MCF 10A (cell line): ENCODE results near the gene CAPN9. TPM values are rescaled to one million over a fixed set of nuclear protein-coding genes. Genes with fewer than 3 reads are reported as not detected.

Source experiments
- BruUV-seq: library from RNA; stranded (reverse); fragments of 400-500 nt; replicated peaks from 2 replicates; lab custom pipeline; 2021; lab: Mats Ljungman, UMichigan
- CTCF ChIA-PET: fragments of 300-600 bp; sonication (Branson Sonifier 250); formaldehyde crosslinking; extraction: SDS; loops from one replicate; lab custom pipeline; 2021; ENCODE audit warnings: antibody characterized with exemption, inconsistent platforms; lab: Yijun Ruan, JAX
- POLR2A ChIA-PET: fragments of 300-600, 350-650 bp; sonication (Branson Sonifier 250); formaldehyde crosslinking; extraction: SDS; loops from one replicate; lab custom pipeline; 2020; ENCODE audit warnings: antibody characterized with exemption, inconsistent platforms; lab: Yijun Ruan, JAX
- DNase-seq: peaks from one replicate; pipeline ENCODE4 v3.0.0-alpha.2; 2018; ENCODE audit not compliant: unreplicated experiment
- H3K27ac Mint-ChIP-seq: one replicate; pipeline ENCODE4 v1.8.0; 2022; ENCODE audit warnings: mild to moderate bottlenecking, low read depth, mixed read lengths; ENCODE audit not compliant: unreplicated experiment
- H3K27me3 Mint-ChIP-seq: one replicate; pipeline ENCODE4 v1.8.0; 2022; ENCODE audit warnings: mixed read lengths; ENCODE audit not compliant: insufficient read depth, unreplicated experiment
- H3K36me3 Mint-ChIP-seq: one replicate; pipeline ENCODE4 v1.8.0; 2022; ENCODE audit warnings: mild to moderate bottlenecking, moderate library complexity, mixed read lengths; ENCODE audit not compliant: insufficient read depth, unreplicated experiment
- H3K4me1 Mint-ChIP-seq: one replicate; pipeline ENCODE4 v1.8.0; 2022; ENCODE audit warnings: mixed read lengths; ENCODE audit not compliant: insufficient read depth, unreplicated experiment
- H3K4me3 Mint-ChIP-seq: one replicate; pipeline ENCODE4 v1.8.0; 2022; ENCODE audit warnings: mild to moderate bottlenecking, moderate library complexity, mixed read lengths; ENCODE audit not compliant: unreplicated experiment
- H3K9me3 Mint-ChIP-seq: one replicate; pipeline ENCODE4 v1.8.0; 2022; ENCODE audit warnings: mixed read lengths; ENCODE audit not compliant: unreplicated experiment
- intact Hi-C: fragments of 100-400 bp; cut with micrococcal nuclease; formaldehyde crosslinking; loops from 2 replicates; pipeline ENCODE4 v1.14.1; 2022
- total RNA-seq: library from RNA; stranded (reverse); gene quantifications from 2 replicates; pipeline ENCODE4 v1.2.3, GENCODE V29; 2022
- TF ChIP-seq, protein P1 (sequence below): fragments of 200-600 bp; IDR thresholded peaks from one replicate; pipeline ENCODE4 v1.8.0; 2022; ENCODE audit warnings: antibody characterized with exemption, mild to moderate bottlenecking; ENCODE audit not compliant: unreplicated experiment

The CAPN9 gene
- total RNA-seq, 1 experiment from 2014 or later: not detected

- no TSS peak for BruUV-seq
- ChIA-PET CTCF (interaction anchor here (0.8 to 1.1 kb wide), 2 partner anchors 16 to 395 kb away, joined by 3 read pairs; no protein-coding TSS in a partner anchor), POLR2A (interaction anchor here (0.8 to 0.9 kb wide), 3 partner anchors 12 to 20 kb away, joined by 3 to 4 read pairs (median 3); no protein-coding TSS in a partner anchor)
- TF ChIP-seq, protein P1, sequence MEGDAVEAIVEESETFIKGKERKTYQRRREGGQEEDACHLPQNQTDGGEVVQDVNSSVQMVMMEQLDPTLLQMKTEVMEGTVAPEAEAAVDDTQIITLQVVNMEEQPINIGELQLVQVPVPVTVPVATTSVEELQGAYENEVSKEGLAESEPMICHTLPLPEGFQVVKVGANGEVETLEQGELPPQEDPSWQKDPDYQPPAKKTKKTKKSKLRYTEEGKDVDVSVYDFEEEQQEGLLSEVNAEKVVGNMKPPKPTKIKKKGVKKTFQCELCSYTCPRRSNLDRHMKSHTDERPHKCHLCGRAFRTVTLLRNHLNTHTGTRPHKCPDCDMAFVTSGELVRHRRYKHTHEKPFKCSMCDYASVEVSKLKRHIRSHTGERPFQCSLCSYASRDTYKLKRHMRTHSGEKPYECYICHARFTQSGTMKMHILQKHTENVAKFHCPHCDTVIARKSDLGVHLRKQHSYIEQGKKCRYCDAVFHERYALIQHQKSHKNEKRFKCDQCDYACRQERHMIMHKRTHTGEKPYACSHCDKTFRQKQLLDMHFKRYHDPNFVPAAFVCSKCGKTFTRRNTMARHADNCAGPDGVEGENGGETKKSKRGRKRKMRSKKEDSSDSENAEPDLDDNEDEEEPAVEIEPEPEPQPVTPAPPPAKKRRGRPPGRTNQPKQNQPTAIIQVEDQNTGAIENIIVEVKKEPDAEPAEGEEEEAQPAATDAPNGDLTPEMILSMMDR: no peak
- Mint-ChIP-seq H3K4me3 (no peak overlapping the region), H3K27me3 (peaks cover 49% of the 10 kb centered on the region), H3K9me3 (peaks cover 15% of the 10 kb centered on the region), H3K36me3 (no peaks in the 10 kb centered on the region), H3K27ac (no peak overlapping the region), H3K4me1 (no peaks in the 10 kb centered on the region)
- no peak for DNase-seq
- intact Hi-C loops: no loop called here
Observed at GRCh38 chr1:230816018-230816417, 68.8 kb downstream of the CAPN9 start.

GRCh38 chr1:230818367-230818766 is 71.2 kb downstream of the CAPN9 start:
- peaks cover 60% of the 10 kb centered on the region for H3K27me3 Mint-ChIP-seq
- H3K9me3 Mint-ChIP-seq: peaks cover 3% of the 10 kb centered on the region
- DNase-seq: no peak
- no peak overlapping the region for H3K27ac Mint-ChIP-seq
- TF ChIP-seq, protein P1: no peak
- ChIA-PET CTCF (no interaction called here), POLR2A (no interaction called here)
- BruUV-seq: no TSS peak
- no peaks in the 10 kb centered on the region for H3K4me1 Mint-ChIP-seq
- H3K36me3 Mint-ChIP-seq: no peaks in the 10 kb centered on the region
- intact Hi-C loops: no loop called here
- H3K4me3 Mint-ChIP-seq: no peak overlapping the region

DNA sequence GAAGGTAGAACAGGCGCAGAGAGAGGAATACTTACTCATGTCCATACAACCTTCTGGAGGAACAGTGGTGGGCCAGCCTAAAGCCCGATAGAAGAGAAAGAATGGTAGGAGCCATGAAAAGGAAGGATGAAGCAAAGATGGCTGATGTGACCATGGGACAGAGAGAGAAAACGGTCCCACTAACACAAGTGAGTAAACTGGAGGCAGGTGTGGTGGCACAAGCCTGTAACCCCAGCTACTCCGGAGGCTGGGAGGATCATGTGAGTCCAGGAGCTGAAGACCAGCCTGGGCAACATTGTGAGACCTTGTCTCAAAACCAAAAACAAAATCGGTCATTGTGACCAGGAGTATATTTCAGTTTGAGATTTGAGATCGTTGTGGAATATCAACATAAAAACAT is 71.7 kb downstream of the CAPN9 start:
- Mint-ChIP-seq H3K9me3 (no peaks in the 10 kb centered on the region), H3K4me1 (no peaks in the 10 kb centered on the region), H3K36me3 (no peaks in the 10 kb centered on the region), H3K4me3 (no peak overlapping the region), H3K27me3 (peaks cover 60% of the 10 kb centered on the region), H3K27ac (no peak overlapping the region)
- no peak for DNase-seq
- no TSS peak for BruUV-seq
- POLR2A ChIA-PET: no interaction called here
- intact Hi-C loops: no loop called here
- CTCF ChIA-PET: interaction anchor here (3.1 kb wide), 1 partner anchor 21 kb away, joined by 11 read pairs; no protein-coding TSS in a partner anchor
- TF ChIP-seq, protein P1: no peak

DNA sequence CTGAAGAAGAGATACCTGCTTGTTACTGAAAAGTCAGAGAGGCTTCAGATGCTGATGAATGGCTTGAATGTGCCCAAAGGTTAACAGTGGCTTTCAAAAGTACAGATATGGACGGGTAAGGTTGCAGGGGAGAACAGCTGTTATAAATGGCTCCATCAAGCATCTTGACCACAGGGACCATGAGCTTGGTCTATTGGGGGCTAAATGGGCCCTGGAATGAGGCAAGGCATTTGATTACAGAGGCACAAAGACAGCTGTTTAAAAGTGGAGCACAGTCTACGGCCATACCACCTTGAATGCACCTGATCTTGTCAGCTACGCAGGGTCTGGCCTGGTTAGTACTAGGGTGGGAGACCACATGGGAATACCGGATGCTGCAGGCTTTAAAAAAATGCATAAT is 72.8 kb downstream of the CAPN9 start:
- DNase-seq: no peak
- H3K27me3 Mint-ChIP-seq: peaks cover 56% of the 10 kb centered on the region
- H3K27ac Mint-ChIP-seq: no peak overlapping the region
- no TSS peak for BruUV-seq
- H3K4me1 Mint-ChIP-seq: peaks cover 10% of the 10 kb centered on the region
- ChIA-PET CTCF (interaction anchor here (0.8 to 3.1 kb wide), 4 partner anchors 9 to 22 kb away, joined by 3 to 11 read pairs (median 4); no protein-coding TSS in a partner anchor), POLR2A (interaction anchor here (0.6 to 0.9 kb wide), 4 partner anchors 8 to 219 kb away, joined by 3 to 4 read pairs (median 3); no protein-coding TSS in a partner anchor)
- H3K36me3 Mint-ChIP-seq: no peaks in the 10 kb centered on the region
- no peaks in the 10 kb centered on the region for H3K9me3 Mint-ChIP-seq
- intact Hi-C loops: no loop called here
- H3K4me3 Mint-ChIP-seq: no peak overlapping the region
- TF ChIP-seq, protein P1: no peak
